A549 (cell line): ENCODE measurements around the gene SORCS2.

Experiments
- CTCF ChIP-seq: fragments of >200 bp; sonication (Bioruptor Twin); formaldehyde crosslinking; IDR thresholded peaks from 3 replicates; pipeline ENCODE4 v1.5.1; 2016
- EP300 ChIP-seq, 2 experiments: fragments of >200 bp; sonication (Bioruptor Twin); formaldehyde crosslinking; IDR thresholded peaks; 2 replicates in 1 of 2; 3 replicates in 1 of 2; pipeline ENCODE4 v1.6.1; 2016 to 2017
- FOSL2 ChIP-seq, 2 experiments: fragments of 450-650 bp in 1 of 2; fragments of >200 bp in 1 of 2; sonication (Bioruptor Twin) in 1 of 2; formaldehyde crosslinking; IDR thresholded peaks; 2 replicates each; pipeline versions ENCODE4 v1.5.0 to v1.6.1; 2016 to 2020; ENCODE audit warnings: mild to moderate bottlenecking in 1 of 2, moderate library complexity in 1 of 2
- KDM1A ChIP-seq: fragments of 200-600 bp; sonication (generic); IDR thresholded peaks from 2 replicates; pipeline ENCODE4 v1.6.1; 2016; ENCODE audit warnings: low read depth, mild to moderate bottlenecking
- POLR2A ChIP-seq: IDR thresholded peaks from 2 replicates; pipeline ENCODE4 v1.6.1; 2012; ENCODE audit warnings: mild to moderate bottlenecking, low read length
- RAD21 ChIP-seq, 2 experiments: fragments of >200 bp in 1 of 2; sonication (Bioruptor Twin) in 1 of 2; formaldehyde crosslinking in 1 of 2; IDR thresholded peaks in 1 of 2; conservative IDR thresholded peaks in 1 of 2; 2 replicates in 1 of 2; 3 replicates in 1 of 2; pipeline ENCODE4 v1.6.1; 2012 to 2018; ENCODE audit warnings: inconsistent platforms in 1 of 2

- TF ChIP-seq KDM1A, result no peak
- no peak for TF ChIP-seq CTCF
- no peak for TF ChIP-seq FOSL2 (IDR thresholded peaks at IDR 0.05)
- TF ChIP-seq FOSL2 (CRISPR knock-in tag; IDR thresholded peaks at IDR 0.05), result no peak
- no peak for TF ChIP-seq RAD21 (conservative IDR thresholded peaks at IDR 0.05 in 1 of 2, IDR thresholded peaks at IDR 0.05 in 1 of 2)
- no peak for TF ChIP-seq EP300 (IDR thresholded peaks at IDR 0.05)
- TF ChIP-seq POLR2A, result no peak
Observed at GRCh38 chr4:7773401-7774180, 581.3 kb downstream of the SORCS2 start.
